ENCODE measurements around the gene ANKRD34A. TPM values are rescaled to one million over a fixed set of nuclear protein-coding genes. Genes with fewer than 3 reads are reported as not detected.

The ANKRD34A gene
- total and polyA plus RNA-seq, 2 of the 8 experiments (the other 6 are each of a cell fraction or from before 2014, with no cell fraction given), result 0.15 to 0.20 TPM

DNA sequence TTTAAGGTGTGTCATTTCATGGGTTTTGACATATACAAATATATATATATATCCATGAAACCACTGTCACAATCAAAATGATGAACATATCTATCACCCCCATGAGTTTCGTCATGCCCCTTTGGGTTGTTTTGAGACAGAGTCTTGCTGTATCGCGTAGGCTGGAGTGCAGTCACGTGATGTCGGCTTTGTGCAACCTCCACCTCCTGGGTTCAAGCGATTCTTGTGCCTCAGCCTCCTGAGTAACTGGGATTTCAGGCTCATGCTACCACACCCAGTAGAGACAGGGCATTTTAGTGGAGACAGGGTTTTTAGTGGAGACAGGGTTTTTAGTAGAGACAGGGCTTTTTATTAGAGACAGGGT lies 49.2 kb upstream of the ANKRD34A start:
- Histone ChIP-seq H4K5ac (ENCODE audit: insufficient read length, low read depth, low read length) (no peak overlapping the region), H3K4me3 (ENCODE audit: extremely low read depth in 1 of 4, insufficient read depth in 2 of 4, low read depth in 3 of 4, low read length in 4 of 4) (no peak overlapping the region), H3K56ac (replicated peaks; ENCODE audit: insufficient read length, low read depth, low read length) (no peak overlapping the region), H3K36me3 (ENCODE audit: control insufficient read depth in 2 of 4, insufficient read depth in 4 of 4, low read length in 3 of 4) (no peaks in the 10 kb centered on the region), H4K8ac (ENCODE audit: extremely low read depth, insufficient read depth, low read length) (no peak overlapping the region), H2BK15ac (ENCODE audit: low read length) (no peak overlapping the region), H3K23me2 (ENCODE audit: low read depth, low read length) (no peaks in the 10 kb centered on the region; the same call in 1 of the 2 replicates), H3K9me3 (ENCODE audit: insufficient read depth in 2 of 2, low read depth in 1 of 2, low read length in 1 of 2) (no peaks in the 10 kb centered on the region), H2AFZ (ENCODE audit: low read length) (no peak overlapping the region), H2BK5ac (ENCODE audit: low read depth, low read length) (no peak overlapping the region), H4K20me1 (replicated peaks in 1 of 2; ENCODE audit: control insufficient read depth in 1 of 2, insufficient read depth in 2 of 2, low read length in 2 of 2) (no peaks in the 10 kb centered on the region), H3K27ac (ENCODE audit: low read depth, low read length) (no peak overlapping the region), H3K27me3 (replicated peaks in 1 of 4; ENCODE audit: control insufficient read depth in 3 of 4, extremely low read depth in 1 of 4, insufficient read depth in 3 of 4, low read length in 3 of 4) (peaks cover 0 to 6% (median 4%) of the 10 kb centered on the region in 4 experiments; a peak in 2 of 7 replicates), H3K4me1 (replicated peaks in 1 of 4; ENCODE audit: control insufficient read depth in 3 of 4, insufficient read depth in 4 of 4, low read length in 3 of 4) (peaks cover 0 to 2% (median 0%) of the 10 kb centered on the region in 4 experiments; a peak in 2 of 7 replicates), H3K18ac (ENCODE audit: extremely low read depth, low read length) (no peak overlapping the region), H4K91ac (replicated peaks; ENCODE audit: insufficient read length, low read length) (peak overlapping the region; percentile 45), H2BK120ac (replicated peaks; ENCODE audit: low read depth, low read length) (no peak overlapping the region), H3K9ac (replicated peaks in 1 of 4; ENCODE audit: extremely low read depth in 1 of 4, low read depth in 3 of 4, low read length in 3 of 4) (no peak overlapping the region), H2AK5ac (ENCODE audit: low read depth, low read length) (no peak overlapping the region), H2BK20ac (ENCODE audit: low read length) (no peak overlapping the region), H3K4me2 (ENCODE audit: insufficient read depth in 1 of 2, low read depth in 2 of 2, low read length in 2 of 2) (no peak overlapping the region), H2BK12ac (ENCODE audit: low read depth, low read length) (no peak overlapping the region), H3K79me2 (ENCODE audit: control insufficient read depth in 1 of 2, insufficient read depth in 2 of 2, low read length in 2 of 2) (no peaks in the 10 kb centered on the region), H3K79me1 (ENCODE audit: low read depth, low read length) (no peaks in the 10 kb centered on the region), H3K14ac (ENCODE audit: insufficient read length) (no peak overlapping the region), H3K4ac (replicated peaks; ENCODE audit: insufficient read length, low read depth, low read length) (no peak overlapping the region), H3K23ac (ENCODE audit: insufficient read length) (no peak overlapping the region)
- ChIA-PET CTCF (ENCODE audit: partially characterized antibody) (interaction anchor here (1.2 kb wide), 1 partner anchor 23 kb away, joined by 4 read pairs; no protein-coding TSS in a partner anchor), POLR2A (ENCODE audit: partially characterized antibody) (interaction anchor here (1.6 kb wide), 1 partner anchor 38 kb away, joined by 7 read pairs; no protein-coding TSS in a partner anchor)
- no peak for FAIRE-seq
- DNase-seq (ENCODE audit: low read depth in 1 of 2, low spot score in 2 of 2), result no peak
- 90% methylated on average over 6 of the region's 6 CpGs; no CpG with 5 or more reads in 1 of the 2 experiments for WGBS, 2 experiments (ENCODE audit: extremely low coverage in 1 of 2, insufficient coverage in 1 of 2, insufficient read length in 1 of 2, insufficient replicate concordance in 2 of 2, low coverage in 1 of 2, low lambda C conversion rate in 2 of 2, missing lambda C conversion rate in 1 of 2)

Data from H1 (cell line).